GM21447 (cell line): ENCODE results near the gene FAM53B.
"Not testable (repeated sequence)": the region's sequence is repeated elsewhere in the genome, so short reads cannot be mapped to it uniquely, and the experiment has no call there.

Source experiments
- ATAC-seq: cut with Tn5 transposase; IDR thresholded peaks from one replicate; pipeline ENCODE4 v1.9.1; 2021; ENCODE audit not compliant: unreplicated experiment

Gene FAM53B

DNA sequence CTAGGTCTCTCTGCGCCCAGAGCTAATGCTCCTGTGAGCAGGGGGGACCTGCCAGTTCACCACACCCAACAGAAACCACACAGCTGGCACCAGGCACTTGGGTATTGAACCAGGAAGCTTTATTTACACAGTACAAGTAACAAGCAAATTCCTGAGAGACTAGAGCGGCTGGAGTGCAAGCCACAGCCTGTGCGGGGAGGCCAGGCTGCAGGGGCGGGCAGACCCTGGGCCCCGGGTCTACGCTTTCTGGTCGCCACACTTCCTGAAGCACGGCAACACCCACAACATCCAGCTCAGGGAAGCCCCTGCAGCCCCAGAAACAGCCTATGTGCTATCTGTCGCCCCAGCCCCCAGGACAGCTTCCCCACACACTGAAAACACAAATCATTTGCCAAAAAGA, 125.0 kb downstream of the FAM53B start:
- peak; percentile 42 for ATAC-seq

DNA sequence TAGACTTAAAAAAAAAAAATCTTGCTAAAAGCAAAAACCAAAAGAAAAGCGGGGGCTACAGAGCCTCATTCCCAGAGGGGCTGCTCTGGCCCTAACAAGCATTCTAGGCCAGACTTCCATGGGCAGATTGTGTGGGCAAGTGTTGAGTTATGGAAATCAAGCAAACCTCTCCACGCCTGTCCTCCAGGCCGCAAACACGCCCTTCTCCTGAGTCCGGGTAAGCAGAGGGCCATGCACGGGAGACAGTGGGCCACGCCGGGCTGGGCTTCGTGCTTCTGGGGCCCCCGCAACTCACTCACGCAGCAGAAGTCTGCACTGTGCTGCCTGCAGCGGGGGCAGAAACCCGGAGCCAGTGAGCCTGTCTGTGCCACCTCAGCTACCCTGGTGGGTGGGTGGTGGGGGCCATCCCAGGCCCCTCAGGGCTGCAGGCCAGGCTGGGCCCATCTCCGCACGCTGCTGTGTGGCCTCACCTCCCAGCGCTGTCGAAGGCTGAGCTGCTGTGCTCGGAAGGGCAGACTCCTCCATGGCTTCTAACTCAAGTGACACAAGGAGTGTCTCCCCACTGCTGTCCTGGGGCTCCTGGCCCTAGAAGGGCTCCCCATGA, 125.6 kb downstream of the FAM53B start:
- no peak for ATAC-seq

DNA sequence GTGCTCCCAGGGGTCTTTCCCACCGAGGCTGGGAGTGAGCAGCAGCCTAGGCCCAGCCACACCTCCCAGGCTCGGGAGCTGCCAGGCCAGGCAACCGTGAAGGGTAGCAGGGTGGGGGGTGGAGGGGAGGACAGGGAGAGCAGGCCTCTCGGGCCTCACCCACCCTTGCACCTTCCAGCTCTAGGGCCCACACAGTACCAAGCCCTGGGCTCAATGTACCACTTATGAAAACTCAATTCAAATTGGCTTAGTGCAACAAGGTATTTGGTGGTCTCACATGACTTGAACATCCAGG, 127.4 kb downstream of the FAM53B start:
- ATAC-seq: no peak

DNA sequence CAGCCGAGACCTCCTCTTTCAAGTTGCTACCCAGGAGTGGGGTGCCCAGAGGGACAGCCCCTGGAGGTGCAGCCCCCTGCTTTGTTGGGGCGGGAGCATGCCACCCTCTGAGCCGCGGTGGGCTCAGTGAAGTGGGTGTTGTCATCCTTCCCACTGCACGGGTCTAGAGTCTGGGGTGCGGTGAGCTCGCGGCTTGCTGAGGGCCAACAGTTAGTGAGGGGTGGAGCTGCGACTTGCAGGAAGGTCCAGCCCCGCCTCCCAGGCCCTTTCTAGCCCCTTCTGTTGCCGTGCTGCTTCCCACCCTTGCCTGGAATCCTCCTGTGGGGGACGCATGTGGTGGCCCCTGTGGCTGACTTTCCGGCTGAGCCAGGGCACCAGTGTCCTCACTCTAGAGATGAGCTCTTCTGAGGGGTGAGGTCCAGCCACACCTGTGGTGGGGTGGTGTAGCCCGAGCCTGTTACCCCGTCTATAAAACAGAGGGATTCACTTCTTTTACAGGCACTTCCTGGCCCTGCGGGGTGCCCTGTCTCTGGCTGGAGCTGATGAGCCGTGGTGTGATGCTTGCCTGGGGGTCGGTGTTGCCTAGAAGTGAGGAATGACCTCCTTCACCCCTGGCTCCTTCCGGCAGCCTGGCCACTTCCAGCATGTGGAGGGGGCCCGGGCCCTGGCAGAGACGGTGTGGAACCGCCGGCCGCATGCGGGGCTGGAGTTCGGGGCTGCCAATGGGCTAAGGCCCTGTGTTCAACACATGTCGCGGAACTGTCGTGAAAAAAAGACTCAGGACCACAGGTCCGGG, 127.9 kb downstream of the FAM53B start:
- no peak for ATAC-seq

DNA sequence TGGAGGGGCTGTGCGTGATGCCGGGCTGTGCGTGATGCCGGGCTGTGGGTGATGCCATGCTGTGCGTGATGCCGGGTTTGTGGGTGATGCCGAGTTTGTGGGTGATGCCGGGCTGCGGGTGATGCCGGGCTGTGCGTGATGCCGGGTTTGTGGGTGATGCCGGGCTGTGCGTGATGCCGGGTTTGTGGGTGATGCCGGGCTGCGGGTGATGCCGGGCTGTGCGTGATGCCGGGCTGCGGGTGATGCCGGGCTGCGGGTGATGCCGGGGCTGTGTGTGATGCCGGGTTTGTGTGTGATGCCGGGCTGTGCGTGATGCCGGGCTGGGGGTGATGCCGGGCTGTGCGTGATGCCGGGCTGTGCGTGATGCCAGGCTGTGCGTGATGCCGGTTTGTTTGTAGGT, 128.9 kb downstream of the FAM53B start:
- no peak for ATAC-seq

DNA sequence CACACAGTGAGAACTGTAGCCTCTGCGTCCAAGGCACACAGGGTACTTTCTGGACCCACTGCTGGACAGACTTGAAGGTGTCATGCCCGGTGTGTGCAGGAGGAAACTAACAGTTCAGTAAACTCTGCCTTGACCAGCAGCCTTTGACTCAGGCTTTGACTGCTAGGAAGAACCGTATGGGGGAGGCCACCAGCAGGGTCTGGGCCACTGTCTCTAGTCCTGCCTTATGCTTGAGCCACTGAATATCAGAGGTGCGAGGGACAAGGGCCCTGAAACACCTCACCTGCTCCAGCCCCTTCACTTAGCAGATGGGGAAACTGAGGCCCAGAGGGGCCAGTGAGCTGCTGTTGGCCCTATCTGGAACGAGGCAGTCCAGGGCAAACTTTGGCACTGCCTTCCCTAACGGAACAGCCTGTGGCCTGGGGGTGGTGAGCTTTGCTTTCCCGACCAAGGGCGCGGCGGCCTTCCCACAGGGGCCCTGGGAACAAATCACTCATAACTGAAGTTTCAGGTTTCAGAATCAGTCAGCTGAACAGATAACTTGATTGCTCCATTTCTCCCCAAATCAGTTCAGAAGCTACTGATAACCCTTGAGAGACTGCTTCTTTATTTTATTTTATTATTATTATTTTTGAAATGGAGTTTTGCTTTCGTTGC, 130.0 kb downstream of the FAM53B start:
- ATAC-seq: peak; percentile 41

GRCh38 chr10:124612611-124613498, 131.3 kb downstream of the FAM53B start:
- no peak for ATAC-seq

DNA sequence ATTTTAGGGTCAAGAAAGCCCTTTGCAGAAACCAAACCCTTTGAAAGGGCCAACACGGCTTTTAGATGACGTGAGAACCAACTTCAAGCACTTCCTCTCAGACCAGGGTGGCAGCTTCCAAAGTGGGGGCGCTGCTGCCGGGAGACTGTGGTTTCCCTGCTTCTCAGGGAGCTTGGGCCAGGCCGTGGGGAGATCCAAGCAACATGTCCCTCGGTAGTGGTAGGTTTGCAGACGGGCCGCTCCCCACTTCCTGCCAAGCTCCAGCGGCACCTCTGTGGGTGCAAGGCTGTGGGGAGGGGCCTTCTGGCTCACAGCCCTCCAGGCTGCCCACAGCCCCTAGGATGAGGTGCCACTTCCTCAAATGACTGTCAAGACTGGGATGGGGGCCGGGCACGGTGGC, 132.4 kb downstream of the FAM53B start:
- ATAC-seq: no peak

GRCh38 chr10:124610851-124611250, 133.3 kb downstream of the FAM53B start:
- ATAC-seq: not testable (repeated sequence)

- ATAC-seq: not testable (repeated sequence)
These were observed 134.0 kb downstream of the FAM53B start for GRCh38 chr10:124610186-124610585.

DNA sequence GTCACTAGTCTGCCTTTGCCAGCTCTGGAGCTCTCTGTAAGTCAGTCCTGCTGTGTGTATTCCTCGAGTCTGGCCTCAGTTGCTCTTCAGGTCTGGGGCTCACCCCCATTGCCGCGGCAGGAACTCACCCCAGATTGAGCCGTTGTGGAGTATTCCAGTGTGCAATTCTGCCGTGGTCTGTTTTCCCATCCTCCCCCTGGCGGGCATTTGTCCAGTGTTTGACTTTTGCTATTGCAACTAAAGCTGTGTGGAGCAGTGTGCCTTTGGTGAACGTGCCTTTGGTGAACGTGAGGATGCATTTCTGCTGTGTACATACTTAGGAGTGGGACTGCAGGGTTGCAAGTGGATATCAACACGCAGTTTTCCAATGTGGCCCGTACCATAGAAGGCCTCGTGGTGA, 134.5 kb downstream of the FAM53B start:
- ATAC-seq: no peak

DNA sequence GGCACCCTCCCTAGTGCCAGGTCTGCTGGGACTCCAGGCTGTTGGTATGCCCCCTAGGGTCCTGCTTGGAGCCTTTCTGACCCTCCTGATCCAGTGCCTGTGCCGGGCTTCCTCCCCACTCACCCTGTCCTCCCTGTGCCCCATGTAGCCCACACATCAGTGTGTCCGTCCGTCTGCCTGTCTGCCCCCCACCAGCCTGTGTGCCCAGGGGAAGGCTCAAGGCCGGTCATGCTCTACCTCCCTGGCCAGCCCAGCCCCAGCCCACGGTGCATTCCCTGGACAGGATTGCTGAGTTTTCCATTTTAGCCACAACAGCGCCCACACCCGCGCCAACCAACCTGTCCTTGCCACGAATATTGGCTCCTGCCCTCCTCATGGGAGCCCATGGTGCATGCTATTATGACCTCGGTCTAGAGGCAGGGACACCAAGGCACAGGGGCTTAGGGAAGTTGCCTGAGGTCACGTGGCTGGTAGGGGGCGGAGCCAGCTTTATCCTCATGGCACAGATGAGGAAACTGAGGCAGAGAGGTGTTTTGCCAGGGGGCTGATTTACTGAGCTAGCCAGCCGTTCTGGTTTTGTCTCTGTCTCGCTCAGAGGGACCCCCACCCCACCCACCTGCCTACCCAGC, 136.0 kb downstream of the FAM53B start:
- no peak for ATAC-seq

DNA sequence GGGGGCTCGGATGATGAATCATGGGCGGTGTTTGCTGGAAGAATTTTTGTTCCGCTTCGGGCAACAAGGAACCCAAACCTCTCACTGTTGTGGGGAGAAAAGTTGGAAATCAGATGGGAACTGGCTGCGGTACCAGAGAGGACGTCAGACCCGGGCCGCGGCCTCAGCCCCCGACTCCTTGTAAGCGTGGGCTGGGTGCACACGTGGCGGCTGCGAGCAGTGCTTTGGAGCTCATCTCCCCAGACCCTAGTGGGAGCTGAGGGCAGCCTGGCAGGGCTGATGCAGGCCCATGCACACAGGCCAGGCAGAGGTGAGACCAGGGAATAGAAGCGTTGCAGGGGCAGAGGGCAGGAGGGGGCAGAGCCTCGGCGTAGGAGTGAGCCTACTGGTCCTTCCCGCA, 136.5 kb downstream of the FAM53B start:
- no peak for ATAC-seq

DNA sequence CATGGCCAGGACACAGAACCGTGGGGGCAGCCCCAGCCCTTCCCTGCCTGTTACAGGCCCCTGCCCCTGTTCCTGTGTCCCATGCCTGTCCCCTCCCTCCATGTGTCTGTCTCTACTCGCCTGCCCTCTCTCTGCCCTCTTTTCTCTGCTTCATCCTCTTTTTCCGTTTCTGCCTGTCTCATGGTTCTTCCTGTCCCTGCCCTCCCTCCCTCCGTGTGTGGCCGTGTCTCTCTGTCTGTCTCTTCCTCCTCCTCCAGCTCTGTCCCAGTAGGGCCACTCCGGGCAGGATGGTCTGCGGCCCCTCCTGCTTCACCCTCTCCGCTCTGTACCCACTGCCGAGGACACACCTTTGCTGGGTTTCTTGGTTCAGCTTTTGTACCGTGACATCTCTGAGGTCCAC, 137.4 kb downstream of the FAM53B start:
- ATAC-seq: no peak

DNA sequence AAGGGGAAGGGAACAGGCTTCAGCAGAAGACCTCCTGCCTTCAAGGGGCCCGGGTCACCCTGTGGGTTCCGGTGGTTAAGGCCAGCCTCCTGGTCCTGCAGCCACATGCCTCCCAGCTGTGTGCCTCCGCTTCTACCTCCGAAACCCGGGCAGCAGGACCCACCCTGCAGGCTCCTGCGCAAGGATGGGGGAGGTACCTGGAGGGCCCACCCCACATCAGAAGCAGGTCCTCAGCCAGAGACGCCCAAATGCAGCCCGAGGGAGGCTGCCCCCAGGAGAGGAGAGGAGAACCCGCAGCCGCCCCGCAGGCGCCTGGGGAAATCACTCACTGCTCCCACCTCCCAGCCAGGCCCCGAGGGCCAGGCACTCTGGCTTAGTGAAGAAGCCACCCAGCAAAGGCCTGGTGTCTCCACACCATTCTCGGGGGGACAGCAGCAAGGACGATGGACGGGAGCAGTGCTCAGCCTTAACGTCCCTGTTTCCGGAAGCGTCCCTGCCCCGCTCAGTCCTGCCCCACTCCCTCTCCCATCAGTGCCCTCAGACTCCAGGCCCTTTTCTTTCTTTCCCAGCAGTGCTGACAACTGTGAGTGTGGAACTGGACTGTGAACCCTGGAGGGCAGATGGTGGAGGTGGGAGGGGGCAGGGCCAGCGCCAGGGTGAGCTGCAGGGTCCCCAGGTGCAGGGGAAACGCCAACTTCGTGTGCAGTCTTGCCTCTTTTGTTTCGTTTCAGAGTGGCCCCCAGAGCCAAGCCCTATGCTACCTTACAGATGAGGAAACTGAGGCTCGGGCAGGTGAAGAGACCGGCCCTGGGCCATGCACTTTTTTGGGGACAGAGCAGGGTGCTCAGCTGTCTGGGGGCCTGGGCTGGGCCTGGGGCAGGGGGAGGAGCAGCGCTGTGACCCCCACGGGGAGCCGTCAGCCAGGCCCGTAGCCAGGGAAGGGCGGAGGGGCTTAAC, 138.0 kb downstream of the FAM53B start:
- ATAC-seq: no peak

DNA sequence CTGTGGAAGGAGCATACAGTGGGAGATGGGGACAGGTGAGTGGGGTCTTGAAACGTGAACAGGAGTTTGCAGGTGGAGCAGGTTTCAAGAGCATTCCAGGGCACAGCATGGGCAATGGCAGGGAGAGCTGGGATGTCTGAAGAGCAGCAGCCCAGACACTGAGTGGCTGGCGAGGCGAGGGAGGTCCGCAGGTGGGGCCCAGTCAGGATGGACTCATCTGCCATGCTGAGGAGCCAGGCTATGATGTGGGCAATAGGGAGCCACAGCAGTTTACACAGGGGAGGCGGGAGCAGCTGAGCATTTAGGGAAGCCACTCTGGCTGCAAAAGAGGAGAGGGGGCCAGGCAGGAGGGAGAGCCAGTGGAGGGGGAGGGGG, 138.7 kb downstream of the FAM53B start:
- no peak for ATAC-seq

- no peak for ATAC-seq
These were observed 139.2 kb downstream of the FAM53B start for GRCh38 chr10:124605001-124605370.

DNA sequence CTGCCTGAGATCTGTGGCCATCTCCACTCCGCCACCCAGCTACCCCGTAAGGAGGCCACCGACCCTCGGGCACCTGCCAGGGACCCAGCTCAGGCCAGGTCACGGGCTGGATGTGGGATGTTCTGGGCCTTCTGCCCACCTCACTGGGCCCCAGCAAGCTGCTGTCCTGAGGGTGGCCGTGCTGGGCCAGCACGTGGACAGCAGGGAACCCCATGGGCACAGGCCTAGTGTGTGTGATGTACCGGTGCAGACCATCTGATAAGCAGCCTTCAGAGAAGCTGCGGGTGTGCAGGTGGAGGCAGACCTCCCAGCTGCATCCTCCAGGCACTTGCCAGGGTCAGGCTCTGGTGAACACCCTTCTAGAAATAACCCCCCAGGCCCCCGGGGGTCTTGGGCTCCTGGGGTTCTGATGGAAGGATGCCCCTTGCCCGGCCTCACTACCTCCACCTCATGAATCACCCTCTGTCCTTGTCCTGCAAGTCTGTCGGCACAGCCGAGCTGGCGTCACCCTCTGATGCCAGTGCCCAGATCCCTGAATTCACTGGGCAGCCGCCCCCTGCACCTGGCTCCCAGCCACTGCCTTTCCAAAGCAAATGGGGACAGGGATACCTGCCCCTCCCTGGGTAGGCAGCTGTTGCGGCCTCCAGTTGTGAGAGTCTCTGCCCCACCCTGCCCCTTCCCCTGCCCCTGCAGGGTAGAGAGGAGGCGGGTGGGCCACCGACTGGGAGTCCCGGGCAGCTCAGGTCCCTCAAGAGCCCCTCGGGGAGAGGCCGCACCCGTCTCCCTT, 139.8 kb downstream of the FAM53B start:
- no peak for ATAC-seq
